Hepatocyte (in vitro differentiated cells): Measurements from ENCODE around the gene ABCA13. TPM values are rescaled to one million over a fixed set of nuclear protein-coding genes. Genes with fewer than 3 reads are reported as not detected.

Experiments
- DNase-seq: peaks from one replicate; pipeline ENCODE4 v3.0.0-alpha.2; 2016; ENCODE audit warnings: low spot score
- H2AFZ ChIP-seq: fragments of 200-600 bp; sonication (generic); 2 replicates; pipeline ENCODE4 v1.6.0; 2016; ENCODE audit warnings: antibody characterized with exemption, mild to moderate bottlenecking
- H3K27ac ChIP-seq: fragments of 200-600 bp; sonication (generic); 2 replicates; pipeline ENCODE4 v1.5.1; 2016; ENCODE audit warnings: mild to moderate bottlenecking
- H3K27me3 ChIP-seq: fragments of 200-600 bp; sonication (generic); 2 replicates; pipeline ENCODE4 v1.6.1; 2016
- H3K36me3 ChIP-seq: fragments of 200-600 bp; sonication (generic); replicated peaks from 2 replicates; pipeline ENCODE4 v1.5.1; 2016; ENCODE audit warnings: low read depth; ENCODE audit not compliant: insufficient read depth
- H3K4me1 ChIP-seq: fragments of 200-600 bp; sonication (generic); 2 replicates; pipeline ENCODE4 v1.5.1; 2016; ENCODE audit warnings: mild to moderate bottlenecking, moderate library complexity; ENCODE audit not compliant: insufficient read depth
- H3K4me2 ChIP-seq: fragments of 200-600 bp; sonication (generic); 2 replicates; pipeline ENCODE4 v1.6.0; 2016
- H3K4me3 ChIP-seq: fragments of 200-600 bp; sonication (generic); 2 replicates; pipeline ENCODE4 v1.5.1; 2016; ENCODE audit warnings: mild to moderate bottlenecking
- H3K79me2 ChIP-seq: fragments of 200-600 bp; sonication (generic); 2 replicates; pipeline ENCODE4 v1.6.0; 2017; ENCODE audit warnings: mild to moderate bottlenecking
- H3K9me2 ChIP-seq: fragments of 200-600 bp; sonication (generic); replicated peaks from 2 replicates; pipeline ENCODE4 v1.6.0; 2017; ENCODE audit warnings: mild to moderate bottlenecking; ENCODE audit not compliant: insufficient read depth
- H3K9me3 ChIP-seq: fragments of 200-600 bp; sonication (generic); 2 replicates; pipeline ENCODE4 v1.5.1; 2016; ENCODE audit warnings: low read depth, mild to moderate bottlenecking
- H4K20me1 ChIP-seq: fragments of 200-600 bp; sonication (generic); 2 replicates; pipeline ENCODE4 v1.6.0; 2016; ENCODE audit warnings: mild to moderate bottlenecking; ENCODE audit not compliant: insufficient read depth, poor library complexity, severe bottlenecking
- CTCF ChIP-seq: fragments of 200-600 bp; sonication (generic); IDR thresholded peaks from 2 replicates; pipeline ENCODE4 v1.5.1; 2016; ENCODE audit warnings: antibody characterized with exemption, mild to moderate bottlenecking; ENCODE audit not compliant: poor library complexity
- EZH2 ChIP-seq: fragments of 200-600 bp; sonication (generic); IDR thresholded peaks from 2 replicates; pipeline ENCODE4 v1.6.1; 2016; ENCODE audit warnings: antibody characterized with exemption, mild to moderate bottlenecking, borderline replicate concordance
- EZH2phosphoT487 ChIP-seq: fragments of 200-600 bp; sonication (generic); IDR thresholded peaks from one replicate; pipeline ENCODE4 v1.6.1; 2018; ENCODE audit warnings: antibody characterized with exemption, mild to moderate bottlenecking, low read depth, moderate library complexity; ENCODE audit not compliant: unreplicated experiment, severe bottlenecking
- WGBS: methylation state at CpG from one replicate; pipeline ENCODE4 v1.1.6; 2016; ENCODE audit warnings: low lambda C conversion rate; ENCODE audit errors: missing lambda C conversion rate; 5-methylcytosine and 5-hydroxymethylcytosine counted together
- polyA plus RNA-seq: library from polyadenylated mRNA; unstranded; fragments of >200 nt; fragmentation: Nextera tagmentation; extraction: Ambion mirVana; gene quantifications from 2 replicates; pipeline ENCODE4 v1.2.1, GENCODE V29; 2016
- total RNA-seq: library from RNA; depleted of rRNA; stranded (reverse); fragments of >200 nt; gene quantifications from 2 replicates; pipeline ENCODE4 v1.2.3, GENCODE V29; 2014

Gene ABCA13
- total and polyA plus RNA-seq, 2 experiments from 2014 or later = 0.57 to 2.0 TPM

GRCh38 chr7:48637382-48637781 lies 466.1 kb downstream of the ABCA13 start:
- H2AFZ ChIP-seq = no peak overlapping the region
- no peaks in the 10 kb centered on the region for H3K79me2 ChIP-seq
- DNase-seq = no peak
- no peak overlapping the region for H3K4me2 ChIP-seq
- H3K4me1 ChIP-seq = no peaks in the 10 kb centered on the region
- H3K9me2 ChIP-seq = no peaks in the 10 kb centered on the region
- H3K36me3 ChIP-seq = no peaks in the 10 kb centered on the region
- no peaks in the 10 kb centered on the region for H3K9me3 ChIP-seq
- no peaks in the 10 kb centered on the region for H3K27me3 ChIP-seq
- H3K27ac ChIP-seq = no peak overlapping the region
- H4K20me1 ChIP-seq = no peaks in the 10 kb centered on the region
- no peak overlapping the region for H3K4me3 ChIP-seq
- TF ChIP-seq EZH2 (no peak), CTCF (no peak), EZH2phosphoT487 (no peak)
- WGBS = 58% methylated on average over 1 of the region's 1 CpG

GRCh38 chr7:48638041-48638440 lies 466.8 kb downstream of the ABCA13 start:
- H4K20me1 ChIP-seq = no peaks in the 10 kb centered on the region
- no peak overlapping the region for H3K4me2 ChIP-seq
- no peak overlapping the region for H3K4me3 ChIP-seq
- no peaks in the 10 kb centered on the region for H3K27me3 ChIP-seq
- H3K27ac ChIP-seq = no peak overlapping the region
- 88% methylated on average over 6 of the region's 6 CpGs for whole genome bisulfite sequencing
- H3K36me3 ChIP-seq = no peaks in the 10 kb centered on the region
- DNase-seq = no peak
- no peak overlapping the region for H2AFZ ChIP-seq
- H3K4me1 ChIP-seq = no peaks in the 10 kb centered on the region
- no peaks in the 10 kb centered on the region for H3K9me3 ChIP-seq
- H3K9me2 ChIP-seq = no peaks in the 10 kb centered on the region
- TF ChIP-seq EZH2phosphoT487 (no peak), EZH2 (no peak), CTCF (no peak)
- no peaks in the 10 kb centered on the region for H3K79me2 ChIP-seq

GRCh38 chr7:48643431-48644013 lies 472.3 kb downstream of the ABCA13 start:
- H3K79me2 ChIP-seq = no peaks in the 10 kb centered on the region
- no peak for TF ChIP-seq EZH2
- TF ChIP-seq CTCF = no peak
- no peak for TF ChIP-seq EZH2phosphoT487
- DNase-seq = peak; percentile 32
- no peaks in the 10 kb centered on the region for H3K36me3 ChIP-seq
- H3K4me3 ChIP-seq = no peak overlapping the region
- no peaks in the 10 kb centered on the region for H3K4me1 ChIP-seq
- H3K27me3 ChIP-seq = no peaks in the 10 kb centered on the region
- no peaks in the 10 kb centered on the region for H4K20me1 ChIP-seq
- 49% methylated on average over 2 of the region's 2 CpGs for WGBS
- H3K9me2 ChIP-seq = no peaks in the 10 kb centered on the region
- H3K27ac ChIP-seq = peak overlapping the region; percentile 18
- H2AFZ ChIP-seq = no peak overlapping the region
- H3K4me2 ChIP-seq = no peak overlapping the region
- no peaks in the 10 kb centered on the region for H3K9me3 ChIP-seq
